COLO668 (cell line): ENCODE data around the gene TNFRSF1A.

Experiments
- DNase-seq: peaks from one replicate; lab custom pipeline; 2025; ENCODE audit not compliant: unreplicated experiment; lab: John Stamatoyannopoulos, UW

Gene TNFRSF1A

GRCh38 chr12:6324936-6325750, 16.7 kb downstream of the TNFRSF1A start:
- no peak for DNase-seq

- DNase-seq, result no peak
These were observed 17.7 kb downstream of the TNFRSF1A start for GRCh38 chr12:6323995-6324711.

GRCh38 chr12:6323340-6323994, 18.4 kb downstream of the TNFRSF1A start:
- DNase-seq, result peak; percentile 1

- DNase-seq, result no peak
These were observed 18.9 kb downstream of the TNFRSF1A start for GRCh38 chr12:6322969-6323339.

GRCh38 chr12:6322352-6322751, 19.5 kb downstream of the TNFRSF1A start:
- DNase-seq, result no peak

GRCh38 chr12:6321905-6322304, 20.0 kb downstream of the TNFRSF1A start:
- DNase-seq, result no peak

- DNase-seq, result no peak
These were observed 22.4 kb downstream of the TNFRSF1A start for GRCh38 chr12:6319446-6319845.

- DNase-seq, result no peak
These were observed 23.4 kb downstream of the TNFRSF1A start for GRCh38 chr12:6318440-6318879.

GRCh38 chr12:6317693-6318439, 24.0 kb downstream of the TNFRSF1A start:
- DNase-seq, result no peak

GRCh38 chr12:6316921-6317692, 24.8 kb downstream of the TNFRSF1A start:
- no peak for DNase-seq

GRCh38 chr12:6315704-6316597, 25.9 kb downstream of the TNFRSF1A start:
- DNase-seq, result no peak

- DNase-seq, result no peak
These were observed 26.7 kb downstream of the TNFRSF1A start for GRCh38 chr12:6315184-6315583.

GRCh38 chr12:6314776-6315175, 27.1 kb downstream of the TNFRSF1A start:
- DNase-seq, result no peak

- DNase-seq, result no peak
These were observed 28.4 kb downstream of the TNFRSF1A start for GRCh38 chr12:6313326-6313940.

GRCh38 chr12:6312529-6313325, 29.1 kb downstream of the TNFRSF1A start:
- peak; percentile 24 for DNase-seq

GRCh38 chr12:6311822-6312528, 29.9 kb downstream of the TNFRSF1A start:
- DNase-seq, result no peak

- DNase-seq, result no peak
These were observed 30.9 kb downstream of the TNFRSF1A start for GRCh38 chr12:6310771-6311610.
